HepG2 (cell line): Measurements from ENCODE around the gene GUCY2D. TPM values are rescaled to one million over a fixed set of nuclear protein-coding genes. Genes with fewer than 3 reads are reported as not detected.

Source experiments
- BORCS8-MEF2B ChIP-seq: sonication (generic); formaldehyde crosslinking; IDR thresholded peaks from 2 replicates; pipeline ENCODE4 v1.8.0; 2022; ENCODE audit warnings: mild to moderate bottlenecking, missing genetic modification reagents
- CAMTA2 ChIP-seq: sonication (generic); formaldehyde crosslinking; IDR thresholded peaks from 2 replicates; pipeline ENCODE4 v1.4.0; 2020; ENCODE audit warnings: mild to moderate bottlenecking, missing genetic modification reagents, borderline replicate concordance
- JARID2 ChIP-seq: sonication (generic); formaldehyde crosslinking; IDR thresholded peaks from 2 replicates; pipeline ENCODE4 v1.8.1; 2023; ENCODE audit warnings: missing genetic modification reagents, inconsistent platforms; ENCODE audit not compliant: insufficient replicate concordance
- KDM6A ChIP-seq: IDR thresholded peaks from 2 replicates; pipeline ENCODE4 v1.6.1; 2016; ENCODE audit warnings: low read depth
- MXI1 ChIP-seq: IDR thresholded peaks from 3 replicates; pipeline ENCODE4 v1.6.1; 2012; ENCODE audit warnings: low read depth, low read length, inconsistent platforms, borderline replicate concordance
- PATZ1 ChIP-seq: sonication (generic); formaldehyde crosslinking; IDR thresholded peaks from 2 replicates; pipeline ENCODE4 v1.4.0; 2020; ENCODE audit warnings: missing genetic modification reagents
- POGZ ChIP-seq: sonication (generic); formaldehyde crosslinking; IDR thresholded peaks from 2 replicates; pipeline ENCODE4 v1.4.0; 2020; ENCODE audit warnings: mild to moderate bottlenecking, missing genetic modification reagents
- SSRP1 ChIP-seq: IDR thresholded peaks from 2 replicates; pipeline ENCODE4 v1.6.1; 2016; ENCODE audit warnings: control low read depth
- TEAD3 ChIP-seq: optimal IDR thresholded peaks from 2 replicates; pipeline ENCODE3; 2016; ENCODE audit warnings: borderline replicate concordance
- TFDP2 ChIP-seq: sonication (generic); formaldehyde crosslinking; IDR thresholded peaks from 2 replicates; pipeline ENCODE4 v1.4.0; 2020; ENCODE audit warnings: missing genetic modification reagents
- ZBTB20 ChIP-seq: sonication (generic); formaldehyde crosslinking; IDR thresholded peaks from 2 replicates; pipeline ENCODE4 v1.8.1; 2023; ENCODE audit warnings: missing genetic modification reagents, low read depth, mild to moderate bottlenecking, borderline replicate concordance
- ZMYM3 ChIP-seq: sonication (generic); formaldehyde crosslinking; IDR thresholded peaks from 2 replicates; pipeline ENCODE4 v1.5.1; 2020; ENCODE audit warnings: mild to moderate bottlenecking, missing genetic modification reagents
- ZNF432 ChIP-seq: sonication (generic); formaldehyde crosslinking; IDR thresholded peaks from 2 replicates; pipeline ENCODE4 v1.5.0; 2020; ENCODE audit warnings: missing genetic modification reagents, mild to moderate bottlenecking, borderline replicate concordance
- ZNF770 ChIP-seq: sonication (generic); formaldehyde crosslinking; IDR thresholded peaks from 2 replicates; pipeline ENCODE4 v1.5.0; 2020; ENCODE audit warnings: mild to moderate bottlenecking, missing genetic modification reagents
- polyA plus RNA-seq, 8 experiments: library from polyadenylated mRNA; depleted of rRNA in 3 of 8; stranded (reverse) in 7 of 8; unstranded in 1 of 8; fragments of >200 nt; fragmentation: Illumina TruSeq in 4 of 8; extraction: Trizol in 4 of 8; gene quantifications; 2 replicates each; pipeline versions ENCODE4 v1.2.1 to v1.2.3, GENCODE V29; 2011 to 2016; ENCODE audit warnings: low read depth in 4 of 8, missing spikeins in 1 of 8, mixed read lengths in 1 of 8; ENCODE audit not compliant: insufficient read depth in 1 of 8
- total RNA-seq, 5 experiments: library from RNA; depleted of rRNA; stranded (reverse); fragments of >200 nt; fragmentation: Illumina TruSeq; extraction: Trizol; gene quantifications; 2 replicates each; pipeline ENCODE4 v1.2.3, GENCODE V29; 2016; ENCODE audit warnings: low read depth in 1 of 5
- TF ChIP-seq, protein P1 (sequence below): sonication (generic); formaldehyde crosslinking; conservative IDR thresholded peaks from 2 replicates; pipeline ENCODE4 v1.8.0; 2022; ENCODE audit warnings: low read depth, missing genetic modification reagents
- TF ChIP-seq, protein P2 (sequence below): sonication (generic); formaldehyde crosslinking; IDR thresholded peaks from 2 replicates; pipeline ENCODE4 v1.5.1; 2020; ENCODE audit warnings: missing genetic modification reagents, mild to moderate bottlenecking, borderline replicate concordance
- TF ChIP-seq, protein P3 (sequence below): sonication (generic); formaldehyde crosslinking; IDR thresholded peaks from 2 replicates; pipeline ENCODE4 v1.5.0; 2020; ENCODE audit warnings: mild to moderate bottlenecking, missing genetic modification reagents

Gene GUCY2D
- total and polyA plus RNA-seq, 2 of the 13 experiments (the other 11 are each of a cell fraction or from before 2014, with no cell fraction given) = not detected

GRCh38 chr17:8056232-8056975 lies 54.0 kb downstream of the GUCY2D start (continued):
- TF ChIP-seq ZNF770 (peak; percentile 57; the same call in 1 of the 2 replicates), PATZ1 (CRISPR knock-in tag) (peak; percentile 51; the same call in 1 of the 2 replicates), ZNF432 (CRISPR knock-in tag) (no peak), CAMTA2 (CRISPR knock-in tag) (no peak), ZBTB20 (CRISPR knock-in tag) (no peak), SSRP1 (CRISPR knock-in tag) (no peak), TEAD3 (peak; percentile 39), MXI1 (peak; percentile 35; the same call in 1 of the 3 replicates), JARID2 (CRISPR knock-in tag) (no peak), KDM6A (peak; percentile 61), TFDP2 (CRISPR knock-in tag) (peak; percentile 7; the same call in 1 of the 2 replicates), BORCS8-MEF2B (peak; percentile 61), POGZ (CRISPR knock-in tag) (0 out of 2 replicates have a peak, but pooled peaks have one; percentile 27), ZMYM3 (peak; percentile 34)
- TF ChIP-seq, protein P1, sequence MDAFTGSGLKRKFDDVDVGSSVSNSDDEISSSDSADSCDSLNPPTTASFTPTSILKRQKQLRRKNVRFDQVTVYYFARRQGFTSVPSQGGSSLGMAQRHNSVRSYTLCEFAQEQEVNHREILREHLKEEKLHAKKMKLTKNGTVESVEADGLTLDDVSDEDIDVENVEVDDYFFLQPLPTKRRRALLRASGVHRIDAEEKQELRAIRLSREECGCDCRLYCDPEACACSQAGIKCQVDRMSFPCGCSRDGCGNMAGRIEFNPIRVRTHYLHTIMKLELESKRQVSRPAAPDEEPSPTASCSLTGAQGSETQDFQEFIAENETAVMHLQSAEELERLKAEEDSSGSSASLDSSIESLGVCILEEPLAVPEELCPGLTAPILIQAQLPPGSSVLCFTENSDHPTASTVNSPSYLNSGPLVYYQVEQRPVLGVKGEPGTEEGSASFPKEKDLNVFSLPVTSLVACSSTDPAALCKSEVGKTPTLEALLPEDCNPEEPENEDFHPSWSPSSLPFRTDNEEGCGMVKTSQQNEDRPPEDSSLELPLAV (CRISPR knock-in tag) = no peak
- TF ChIP-seq, protein P2, sequence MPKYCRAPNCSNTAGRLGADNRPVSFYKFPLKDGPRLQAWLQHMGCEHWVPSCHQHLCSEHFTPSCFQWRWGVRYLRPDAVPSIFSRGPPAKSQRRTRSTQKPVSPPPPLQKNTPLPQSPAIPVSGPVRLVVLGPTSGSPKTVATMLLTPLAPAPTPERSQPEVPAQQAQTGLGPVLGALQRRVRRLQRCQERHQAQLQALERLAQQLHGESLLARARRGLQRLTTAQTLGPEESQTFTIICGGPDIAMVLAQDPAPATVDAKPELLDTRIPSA (CRISPR knock-in tag) = no peak
- TF ChIP-seq, protein P3, sequence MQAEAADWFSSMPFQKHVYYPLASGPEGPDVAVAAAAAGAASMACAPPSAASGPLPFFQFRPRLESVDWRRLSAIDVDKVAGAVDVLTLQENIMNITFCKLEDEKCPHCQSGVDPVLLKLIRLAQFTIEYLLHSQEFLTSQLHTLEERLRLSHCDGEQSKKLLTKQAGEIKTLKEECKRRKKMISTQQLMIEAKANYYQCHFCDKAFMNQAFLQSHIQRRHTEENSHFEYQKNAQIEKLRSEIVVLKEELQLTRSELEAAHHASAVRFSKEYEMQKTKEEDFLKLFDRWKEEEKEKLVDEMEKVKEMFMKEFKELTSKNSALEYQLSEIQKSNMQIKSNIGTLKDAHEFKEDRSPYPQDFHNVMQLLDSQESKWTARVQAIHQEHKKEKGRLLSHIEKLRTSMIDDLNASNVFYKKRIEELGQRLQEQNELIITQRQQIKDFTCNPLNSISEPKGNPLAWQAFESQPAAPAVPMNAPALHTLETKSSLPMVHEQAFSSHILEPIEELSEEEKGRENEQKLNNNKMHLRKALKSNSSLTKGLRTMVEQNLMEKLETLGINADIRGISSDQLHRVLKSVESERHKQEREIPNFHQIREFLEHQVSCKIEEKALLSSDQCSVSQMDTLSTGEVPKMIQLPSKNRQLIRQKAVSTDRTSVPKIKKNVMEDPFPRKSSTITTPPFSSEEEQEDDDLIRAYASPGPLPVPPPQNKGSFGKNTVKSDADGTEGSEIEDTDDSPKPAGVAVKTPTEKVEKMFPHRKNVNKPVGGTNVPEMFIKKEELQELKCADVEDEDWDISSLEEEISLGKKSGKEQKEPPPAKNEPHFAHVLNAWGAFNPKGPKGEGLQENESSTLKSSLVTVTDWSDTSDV = no peak
